Nephron progenitor cell (in vitro differentiated cells): ENCODE results near the gene VMP1.

ENCODE experiments used
- DNase-seq: peaks from one replicate; pipeline ENCODE4 v3.0.0; 2021
- H3K27ac Mint-ChIP-seq: 2 replicates; pipeline ENCODE4 v1.8.0; 2021; ENCODE audit warnings: mild to moderate bottlenecking, moderate library complexity, mixed read lengths
- H3K27me3 Mint-ChIP-seq: 2 replicates; pipeline ENCODE4 v1.8.0; 2021; ENCODE audit warnings: mild to moderate bottlenecking, low read depth, mixed read lengths; ENCODE audit not compliant: poor library complexity
- H3K36me3 Mint-ChIP-seq: 2 replicates; pipeline ENCODE4 v1.8.0; 2021; ENCODE audit warnings: low read depth, mixed read lengths
- H3K4me1 Mint-ChIP-seq: 2 replicates; pipeline ENCODE4 v1.8.0; 2021; ENCODE audit warnings: mixed read lengths
- H3K4me3 Mint-ChIP-seq: 2 replicates; pipeline ENCODE4 v1.8.0; 2021; ENCODE audit warnings: mild to moderate bottlenecking, moderate library complexity, mixed read lengths
- H3K9me3 Mint-ChIP-seq: 2 replicates; pipeline ENCODE4 v1.8.0; 2021; ENCODE audit warnings: mild to moderate bottlenecking, moderate library complexity, mixed read lengths
- CTCF ChIP-seq: fragments of 200-600 bp; sonication (generic); IDR thresholded peaks from 2 replicates; pipeline ENCODE4 v1.5.0; 2021; ENCODE audit warnings: antibody characterized with exemption

The VMP1 gene

GRCh38 chr17:59766491-59766890, 59.0 kb downstream of the VMP1 start:
- no peaks in the 10 kb centered on the region for H3K9me3 Mint-ChIP-seq
- no peaks in the 10 kb centered on the region for H3K27me3 Mint-ChIP-seq
- DNase-seq, result no peak
- no peak overlapping the region for H3K4me3 Mint-ChIP-seq
- no peak overlapping the region for H3K27ac Mint-ChIP-seq
- no peak for TF ChIP-seq CTCF
- H3K36me3 Mint-ChIP-seq, result peaks cover 26% of the 10 kb centered on the region
- peaks cover 7% of the 10 kb centered on the region for H3K4me1 Mint-ChIP-seq

GRCh38 chr17:59767176-59767575, 59.7 kb downstream of the VMP1 start:
- Mint-ChIP-seq H3K9me3 (no peaks in the 10 kb centered on the region), H3K4me3 (no peak overlapping the region), H3K27me3 (no peaks in the 10 kb centered on the region), H3K4me1 (peaks cover under 1% of the 10 kb centered on the region), H3K27ac (no peak overlapping the region), H3K36me3 (peaks cover 21% of the 10 kb centered on the region)
- DNase-seq, result no peak
- no peak for TF ChIP-seq CTCF

- Mint-ChIP-seq H3K9me3 (no peaks in the 10 kb centered on the region), H3K4me1 (no peaks in the 10 kb centered on the region), H3K27me3 (no peaks in the 10 kb centered on the region), H3K4me3 (no peak overlapping the region), H3K36me3 (peaks cover 27% of the 10 kb centered on the region), H3K27ac (no peak overlapping the region)
- TF ChIP-seq CTCF, result no peak
- DNase-seq, result no peak
Measured at GRCh38 chr17:59769887-59770286, 62.4 kb downstream of the VMP1 start.

- no peak for DNase-seq
- TF ChIP-seq CTCF, result no peak
- Mint-ChIP-seq H3K27me3 (no peaks in the 10 kb centered on the region), H3K9me3 (no peaks in the 10 kb centered on the region), H3K36me3 (peaks cover 26% of the 10 kb centered on the region), H3K4me3 (no peak overlapping the region), H3K27ac (no peak overlapping the region), H3K4me1 (no peaks in the 10 kb centered on the region)
Measured at GRCh38 chr17:59771093-59771492, 63.6 kb downstream of the VMP1 start.

GRCh38 chr17:59775786-59776350, 68.4 kb downstream of the VMP1 start:
- Mint-ChIP-seq H3K27me3 (no peaks in the 10 kb centered on the region), H3K27ac (no peak overlapping the region), H3K4me3 (no peak overlapping the region), H3K9me3 (peaks cover 10% of the 10 kb centered on the region), H3K36me3 (peaks cover 42% of the 10 kb centered on the region), H3K4me1 (no peaks in the 10 kb centered on the region)
- no peak for TF ChIP-seq CTCF
- DNase-seq, result no peak

- TF ChIP-seq CTCF, result no peak
- no peak overlapping the region for H3K4me3 Mint-ChIP-seq
- no peaks in the 10 kb centered on the region for H3K27me3 Mint-ChIP-seq
- peaks cover 10% of the 10 kb centered on the region for H3K9me3 Mint-ChIP-seq
- no peak for DNase-seq
- no peak overlapping the region for H3K27ac Mint-ChIP-seq
- peaks cover 45% of the 10 kb centered on the region for H3K36me3 Mint-ChIP-seq
- H3K4me1 Mint-ChIP-seq, result no peaks in the 10 kb centered on the region
Measured at GRCh38 chr17:59776577-59776976, 69.1 kb downstream of the VMP1 start.
